H9 (cell line): Measurements from ENCODE around the gene PCA3. TPM values are rescaled to one million over a fixed set of nuclear protein-coding genes. Genes with fewer than 3 reads are reported as not detected.

Source experiments
- DNase-seq: peaks from one replicate; pipeline ENCODE4 v3.0.0-alpha.2; 2017
- H2AFZ ChIP-seq: one replicate; pipeline ENCODE4 v1.6.1; 2013; ENCODE audit warnings: mild to moderate bottlenecking, low read length, control low read depth, moderate library complexity
- H2AK5ac ChIP-seq: 2 replicates; pipeline ENCODE4 v1.6.1; 2013; ENCODE audit warnings: low read length, control low read depth, mixed read lengths; ENCODE audit not compliant: insufficient read length
- H2BK120ac ChIP-seq: one replicate; pipeline ENCODE4 v1.6.1; 2013; ENCODE audit warnings: low read depth, mild to moderate bottlenecking, low read length, control low read depth, inconsistent platforms; ENCODE audit not compliant: poor library complexity, severe bottlenecking
- H2BK12ac ChIP-seq: 2 replicates; pipeline ENCODE4 v1.6.1; 2013; ENCODE audit warnings: low read length, control low read depth, mixed read lengths, low read depth; ENCODE audit not compliant: insufficient read length
- H2BK15ac ChIP-seq: 2 replicates; pipeline ENCODE4 v1.6.1; 2013; ENCODE audit warnings: low read depth, low read length, control low read depth
- H2BK20ac ChIP-seq: one replicate; pipeline ENCODE4 v1.6.1; 2013; ENCODE audit warnings: low read depth, mild to moderate bottlenecking, low read length, control low read depth, inconsistent platforms; ENCODE audit not compliant: poor library complexity, severe bottlenecking
- H2BK5ac ChIP-seq: 2 replicates; pipeline ENCODE4 v1.6.1; 2013; ENCODE audit warnings: low read length, control low read depth, mixed read lengths; ENCODE audit not compliant: insufficient read length
- H3K14ac ChIP-seq: 2 replicates; pipeline ENCODE4 v1.6.1; 2013; ENCODE audit warnings: low read length, control low read depth; ENCODE audit not compliant: insufficient read depth
- H3K18ac ChIP-seq: 2 replicates; pipeline ENCODE4 v1.6.1; 2013; ENCODE audit warnings: low read depth, mild to moderate bottlenecking, mixed read lengths, low read length, control low read depth; ENCODE audit not compliant: insufficient read length
- H3K23ac ChIP-seq: 2 replicates; pipeline ENCODE4 v1.6.1; 2013; ENCODE audit warnings: low read length, control low read depth, mixed read lengths, low read depth; ENCODE audit not compliant: insufficient read length
- H3K23me2 ChIP-seq: 2 replicates; pipeline ENCODE4 v1.6.1; 2013; ENCODE audit warnings: low read depth, mild to moderate bottlenecking, mixed read lengths, low read length, control low read depth; ENCODE audit not compliant: insufficient read length, poor library complexity, severe bottlenecking
- H3K27ac ChIP-seq: 2 replicates; pipeline ENCODE4 v1.5.1; 2013; ENCODE audit warnings: low read length, control low read depth, mixed read lengths, low read depth; ENCODE audit not compliant: insufficient read length
- H3K27me3 ChIP-seq: 2 replicates; pipeline ENCODE4 v1.6.1; 2013; ENCODE audit warnings: low read length, control low read depth, inconsistent platforms; ENCODE audit not compliant: insufficient read depth
- H3K4ac ChIP-seq: 2 replicates; pipeline ENCODE4 v1.6.1; 2013; ENCODE audit warnings: low read depth, mild to moderate bottlenecking, control low read depth, inconsistent platforms, low read length, moderate library complexity
- H3K4me1 ChIP-seq: 2 replicates; pipeline ENCODE4 v1.6.1; 2013; ENCODE audit warnings: low read length, control low read depth, inconsistent platforms; ENCODE audit not compliant: insufficient read depth
- H3K4me2 ChIP-seq: 2 replicates; pipeline ENCODE4 v1.6.1; 2013; ENCODE audit warnings: low read length, control low read depth, mixed read lengths; ENCODE audit not compliant: insufficient read length, insufficient read depth
- H3K56ac ChIP-seq: 2 replicates; pipeline ENCODE4 v1.6.1; 2013; ENCODE audit warnings: low read depth, mild to moderate bottlenecking, mixed read lengths, low read length, control low read depth; ENCODE audit not compliant: insufficient read length
- H3K79me1 ChIP-seq: 2 replicates; pipeline ENCODE4 v1.6.1; 2013; ENCODE audit warnings: low read depth, mild to moderate bottlenecking, moderate library complexity, low read length, control low read depth, inconsistent platforms; ENCODE audit not compliant: insufficient read depth, poor library complexity, severe bottlenecking
- H3K79me2 ChIP-seq: 2 replicates; pipeline ENCODE4 v1.6.1; 2013; ENCODE audit warnings: low read length, control low read depth, inconsistent platforms; ENCODE audit not compliant: insufficient read depth
- H3K9ac ChIP-seq: 2 replicates; pipeline ENCODE4 v1.6.1; 2013; ENCODE audit warnings: low read length, control low read depth, mixed read lengths; ENCODE audit not compliant: insufficient read length; ENCODE audit errors: extremely low read depth
- H3K9me3 ChIP-seq: one replicate; pipeline ENCODE4 v1.6.1; 2013; ENCODE audit warnings: low read depth, low read length, inconsistent platforms; ENCODE audit not compliant: control insufficient read depth
- H3T11ph ChIP-seq: one replicate; pipeline ENCODE4 v1.6.1; 2013; ENCODE audit warnings: mild to moderate bottlenecking, low read length, control low read depth, inconsistent platforms
- H4K20me1 ChIP-seq: one replicate; pipeline ENCODE4 v1.6.1; 2013; ENCODE audit not compliant: control insufficient read depth, insufficient read length, insufficient read depth
- H4K5ac ChIP-seq: 2 replicates; pipeline ENCODE4 v1.6.1; 2013; ENCODE audit warnings: low read depth, mild to moderate bottlenecking, mixed read lengths, low read length, control low read depth; ENCODE audit not compliant: insufficient read length
- H4K8ac ChIP-seq: replicated peaks from 2 replicates; pipeline ENCODE4 v1.6.1; 2013; ENCODE audit warnings: low read length, control low read depth, mixed read lengths, low read depth; ENCODE audit not compliant: insufficient read length
- H4K91ac ChIP-seq: 2 replicates; pipeline ENCODE4 v1.6.1; 2013; ENCODE audit warnings: low read depth, mild to moderate bottlenecking, moderate library complexity, mixed read lengths, low read length, control low read depth; ENCODE audit not compliant: insufficient read length
- H3K27ac Mint-ChIP-seq, 3 experiments: 2 replicates in 2 of 3; 3 replicates in 1 of 3; pipeline ENCODE4 v1.8.0; 2020 to 2021; ENCODE audit warnings: mixed read lengths in 3 of 3, mild to moderate bottlenecking in 1 of 3, moderate library complexity in 1 of 3
- H3K27me3 Mint-ChIP-seq: 2 replicates; pipeline ENCODE4 v1.8.0; 2021; ENCODE audit warnings: low read depth, mild to moderate bottlenecking, moderate library complexity, mixed read lengths
- H3K36me3 Mint-ChIP-seq, 3 experiments: 2 replicates in 2 of 3; 3 replicates in 1 of 3; pipeline ENCODE4 v1.8.0; 2020 to 2021; ENCODE audit warnings: low read depth in 3 of 3, mixed read lengths in 3 of 3; ENCODE audit not compliant: insufficient read depth in 1 of 3
- H3K4me1 Mint-ChIP-seq, 2 experiments: 2 replicates each; pipeline ENCODE4 v1.8.0; 2020; ENCODE audit warnings: mixed read lengths in 2 of 2
- H3K4me3 Mint-ChIP-seq, 2 experiments: 2 replicates in 1 of 2; 3 replicates in 1 of 2; pipeline ENCODE4 v1.8.0; 2020 to 2021; ENCODE audit warnings: mild to moderate bottlenecking in 2 of 2, mixed read lengths in 2 of 2, moderate library complexity in 1 of 2
- H3K9me3 Mint-ChIP-seq, 2 experiments: 2 replicates in 1 of 2; 3 replicates in 1 of 2; pipeline ENCODE4 v1.8.0; 2020; ENCODE audit warnings: mild to moderate bottlenecking in 2 of 2, mixed read lengths in 2 of 2, moderate library complexity in 1 of 2
- WGBS: extraction: QIAGEN DNeasy Blood & Tissue Kit; methylation state at CpG from one replicate; pipeline ENCODE4 v1.1.7; 2013; ENCODE audit warnings: missing lambda C conversion rate, low lambda C conversion rate, mixed read lengths; ENCODE audit not compliant: insufficient read length; ENCODE audit errors: extremely low coverage; 5-methylcytosine and 5-hydroxymethylcytosine counted together
- total RNA-seq: library from RNA; stranded (reverse); gene quantifications from 2 replicates; pipeline ENCODE4 v1.2.1, GENCODE V29; 2021
- TF ChIP-seq, protein P1 (sequence below): fragments of 200-600 bp; sonication (generic); conservative IDR thresholded peaks from 3 replicates; pipeline ENCODE4 v1.8.0; 2021; ENCODE audit warnings: antibody characterized with exemption, mild to moderate bottlenecking

PCA3 gene
- total RNA-seq, 1 experiment from 2014 or later, result not detected

DNA sequence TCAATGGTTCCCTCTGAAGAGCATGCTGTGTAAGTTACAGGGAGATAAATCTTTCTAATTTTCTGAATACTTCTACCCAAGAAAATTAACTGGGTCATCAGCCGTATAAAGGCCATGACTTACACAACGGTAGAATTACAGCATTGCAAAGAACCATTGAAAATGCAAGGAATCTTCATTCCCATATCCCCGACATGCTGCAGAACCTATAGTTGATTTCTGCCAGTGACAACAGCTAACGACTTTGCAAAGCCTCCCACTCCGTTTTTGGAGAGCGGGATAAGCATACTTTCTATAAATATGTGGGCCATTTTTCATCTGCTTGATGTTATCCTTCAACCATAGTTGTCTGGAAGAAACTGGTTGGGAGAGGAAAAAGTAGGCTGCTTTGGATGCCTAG, 56.2 kb downstream of the PCA3 start:
- H3K9me3 Mint-ChIP-seq, result no peaks in the 10 kb centered on the region
- Histone ChIP-seq H3K56ac (no peak overlapping the region), H3K4ac (no peak overlapping the region), H3K14ac (no peak overlapping the region), H3K18ac (no peak overlapping the region), H3K4me1 (no peaks in the 10 kb centered on the region), H4K5ac (no peak overlapping the region), H4K8ac (no peak overlapping the region), H4K91ac (no peak overlapping the region), H3K27me3 (no peaks in the 10 kb centered on the region), H3K27ac (no peak overlapping the region), H3K23me2 (no peaks in the 10 kb centered on the region), H3K9me3 (no peaks in the 10 kb centered on the region), H2BK5ac (no peak overlapping the region), H2BK15ac (no peak overlapping the region), H2BK120ac (no peak overlapping the region), H2BK20ac (no peak overlapping the region), H3T11ph (no peak overlapping the region), H3K4me2 (no peak overlapping the region), H3K9ac (no peak overlapping the region), H2AK5ac (no peak overlapping the region), H4K20me1 (no peaks in the 10 kb centered on the region), H2BK12ac (no peak overlapping the region), H3K79me1 (no peaks in the 10 kb centered on the region), H3K23ac (no peak overlapping the region), H2AFZ (no peak overlapping the region), H3K79me2 (no peaks in the 10 kb centered on the region)
- no peak for DNase-seq
- no peaks in the 10 kb centered on the region for H3K36me3 Mint-ChIP-seq
- WGBS, result no CpG with 5 or more reads among the region's 6 CpGs
- TF ChIP-seq, protein P1, sequence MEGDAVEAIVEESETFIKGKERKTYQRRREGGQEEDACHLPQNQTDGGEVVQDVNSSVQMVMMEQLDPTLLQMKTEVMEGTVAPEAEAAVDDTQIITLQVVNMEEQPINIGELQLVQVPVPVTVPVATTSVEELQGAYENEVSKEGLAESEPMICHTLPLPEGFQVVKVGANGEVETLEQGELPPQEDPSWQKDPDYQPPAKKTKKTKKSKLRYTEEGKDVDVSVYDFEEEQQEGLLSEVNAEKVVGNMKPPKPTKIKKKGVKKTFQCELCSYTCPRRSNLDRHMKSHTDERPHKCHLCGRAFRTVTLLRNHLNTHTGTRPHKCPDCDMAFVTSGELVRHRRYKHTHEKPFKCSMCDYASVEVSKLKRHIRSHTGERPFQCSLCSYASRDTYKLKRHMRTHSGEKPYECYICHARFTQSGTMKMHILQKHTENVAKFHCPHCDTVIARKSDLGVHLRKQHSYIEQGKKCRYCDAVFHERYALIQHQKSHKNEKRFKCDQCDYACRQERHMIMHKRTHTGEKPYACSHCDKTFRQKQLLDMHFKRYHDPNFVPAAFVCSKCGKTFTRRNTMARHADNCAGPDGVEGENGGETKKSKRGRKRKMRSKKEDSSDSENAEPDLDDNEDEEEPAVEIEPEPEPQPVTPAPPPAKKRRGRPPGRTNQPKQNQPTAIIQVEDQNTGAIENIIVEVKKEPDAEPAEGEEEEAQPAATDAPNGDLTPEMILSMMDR, result no peak
- H3K27me3 Mint-ChIP-seq, result no peaks in the 10 kb centered on the region; the same call in 1 of the 2 replicates
- H3K27ac Mint-ChIP-seq, result no peak overlapping the region
- no peak overlapping the region for H3K4me3 Mint-ChIP-seq
- H3K4me1 Mint-ChIP-seq, result peaks cover 17 to 25% of the 10 kb centered on the region in 2 experiments
